Measurements from ENCODE around the gene FNIP1.
"Not testable (repeated sequence)": the region's sequence is repeated elsewhere in the genome, so short reads cannot be mapped to it uniquely, and the experiment has no call there.

Gene FNIP1

DNA sequence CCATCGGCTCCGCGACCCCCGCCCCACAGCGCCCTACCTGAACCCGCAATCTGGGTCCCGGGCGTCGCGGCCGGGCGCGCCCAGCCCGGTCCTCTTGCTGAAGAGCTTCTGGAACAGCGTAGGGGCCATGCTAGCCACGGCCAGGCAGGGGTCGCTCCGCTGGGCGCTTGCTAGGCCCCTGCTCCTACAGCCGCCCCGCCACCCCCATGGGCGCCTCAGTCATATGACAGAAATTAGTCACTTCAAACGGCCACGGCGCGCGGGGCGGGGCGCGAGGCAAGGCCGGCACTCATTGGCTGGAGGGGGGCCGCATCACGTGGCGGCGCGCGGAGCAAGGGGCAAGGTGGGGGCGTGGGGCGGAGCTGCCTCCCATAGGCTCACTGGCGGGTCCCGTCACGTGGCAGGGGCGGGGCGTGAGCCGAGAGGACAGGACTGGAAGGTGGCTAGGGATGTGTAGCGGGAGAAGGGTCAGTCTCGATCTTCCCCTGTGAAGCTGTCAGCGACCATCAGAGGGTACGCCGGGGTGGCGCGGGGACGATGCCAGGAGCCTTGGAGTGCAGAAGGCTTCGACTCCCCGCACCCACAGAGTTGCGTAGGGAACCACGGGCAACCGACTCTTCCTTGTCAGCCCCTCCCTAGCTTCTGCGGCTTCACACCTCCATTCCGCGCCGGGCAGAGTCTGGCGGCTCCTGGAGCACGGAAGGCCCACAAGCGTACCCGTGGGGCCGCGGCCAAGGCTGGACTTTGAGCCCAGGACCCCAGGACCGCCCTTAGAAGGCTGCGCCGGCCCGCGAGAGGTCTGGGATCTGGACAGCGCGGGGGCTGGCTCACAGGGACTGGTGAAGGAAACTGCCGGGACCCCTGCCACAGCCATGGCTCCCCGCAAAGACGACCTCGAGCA is at the start of gene FNIP1:
Gene FNIP1 (minus strand): TSS at position 225 of the 901 bp plus-strand sequence. CDS start 96 bp downstream, at position 129.
- DNase-seq = peak; percentile 99

DNA sequence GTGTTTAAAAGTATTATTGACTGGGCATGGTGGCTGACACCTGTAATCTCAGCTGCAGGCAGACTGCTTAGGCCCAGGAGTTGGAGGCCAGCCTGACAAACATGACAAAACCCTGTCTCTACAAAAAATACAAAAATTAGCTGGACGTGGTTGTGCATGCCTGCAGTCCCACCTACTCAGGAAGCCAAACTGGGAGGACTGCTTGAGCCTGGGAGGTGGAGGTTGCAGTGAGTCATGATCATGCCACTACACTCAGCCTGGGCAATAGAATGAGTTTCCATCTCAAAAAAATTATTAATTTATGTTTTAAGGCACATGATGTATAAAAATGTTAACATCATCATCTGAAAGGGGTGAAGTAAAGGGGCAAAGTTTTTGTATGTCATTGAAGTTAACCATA is 49.7 kb upstream of the FNIP1 start:
- no peak for DNase-seq

- DNase-seq = peak; percentile 21
Measured at GRCh38 chr5:131845828-131846227, 49.0 kb upstream of the FNIP1 start.

GRCh38 chr5:131842971-131843370 is 46.2 kb upstream of the FNIP1 start:
- DNase-seq = not testable (repeated sequence)

DNA sequence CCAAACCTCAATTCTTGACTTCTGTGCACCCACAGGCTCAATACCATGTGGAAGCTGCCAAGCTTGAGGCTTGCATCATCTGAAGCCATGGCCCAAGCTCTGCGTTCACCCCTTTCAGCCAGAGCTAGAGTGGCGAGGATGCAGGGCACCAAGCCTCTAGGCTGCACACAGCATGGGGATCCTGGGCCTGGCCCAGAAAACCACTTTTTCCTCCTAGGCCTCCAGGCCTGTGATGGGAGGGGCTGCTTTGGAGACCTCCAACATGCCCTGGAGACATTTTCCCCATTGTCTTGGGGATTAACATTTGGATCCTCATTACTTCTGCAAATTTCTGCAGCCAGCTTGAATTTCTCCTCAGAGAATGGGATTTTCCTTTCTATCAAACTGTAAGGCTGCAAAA is 35.9 kb upstream of the FNIP1 start:
- DNase-seq = not testable (repeated sequence)

- no peak for DNase-seq
Measured at GRCh38 chr5:131825404-131826013, 28.7 kb upstream of the FNIP1 start.

DNA sequence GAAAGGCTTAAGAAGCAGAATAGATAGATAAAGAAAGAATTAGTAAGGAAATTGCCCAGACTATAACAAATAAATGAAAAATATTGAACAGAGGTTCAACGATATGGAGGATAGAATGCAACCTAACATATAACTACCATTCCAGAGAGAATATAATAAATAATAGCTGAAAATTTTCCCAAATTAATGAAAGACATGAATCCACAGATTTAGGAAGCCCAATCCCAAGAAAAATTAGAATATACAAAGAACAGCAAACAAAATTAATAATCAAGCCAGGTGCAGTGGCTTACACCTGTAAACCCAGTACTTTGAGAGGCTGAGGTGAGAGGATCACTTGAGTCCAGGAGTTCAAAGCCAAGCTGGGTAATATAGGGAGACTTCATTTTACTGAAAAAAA is 27.8 kb upstream of the FNIP1 start:
- no peak for DNase-seq

DNA sequence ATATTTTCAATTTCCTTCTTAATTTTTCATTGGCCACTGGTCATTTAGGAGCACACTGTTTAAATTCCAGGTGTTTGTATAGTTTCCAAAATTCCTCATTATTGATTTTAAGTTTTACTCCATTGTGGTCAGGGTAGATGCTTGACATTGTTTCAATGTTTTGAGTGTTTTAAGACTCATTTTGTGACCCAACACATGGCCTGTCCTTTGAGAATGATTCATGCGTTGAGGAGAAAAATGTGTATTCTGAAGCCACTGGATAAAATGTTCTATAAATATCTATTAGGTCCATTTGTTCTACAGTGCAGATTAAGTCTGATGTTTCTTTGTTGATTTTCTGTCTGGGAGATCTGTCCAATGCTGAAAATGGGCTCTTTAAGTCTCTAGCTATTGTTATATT is 24.4 kb upstream of the FNIP1 start:
- DNase-seq = no peak

- DNase-seq = no peak
Measured at GRCh38 chr5:131818001-131818724, 21.3 kb upstream of the FNIP1 start.

DNA sequence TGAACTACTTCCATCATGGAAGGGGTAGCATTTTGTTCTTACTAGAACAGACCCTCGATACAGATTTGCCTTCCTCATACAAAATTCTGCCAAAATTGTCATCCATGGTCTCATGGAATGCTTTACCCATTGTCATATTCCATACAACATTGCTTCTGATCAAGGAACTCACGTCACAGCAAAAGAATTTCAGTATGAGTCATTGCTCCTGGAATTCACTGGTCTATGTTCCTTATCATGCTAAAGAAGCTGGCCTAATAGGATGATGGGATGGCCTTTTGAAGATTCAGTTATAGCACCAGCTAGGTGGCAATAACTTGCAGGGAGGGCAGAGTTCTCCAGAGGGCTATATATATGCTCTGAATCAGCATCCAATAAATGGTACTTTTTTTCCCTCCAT is 18.2 kb upstream of the FNIP1 start:
- peak; percentile 27 for DNase-seq

- no peak for DNase-seq
Measured at GRCh38 chr5:131812371-131813160, 15.7 kb upstream of the FNIP1 start.

- DNase-seq = peak; percentile 68
Measured at GRCh38 chr5:131810510-131811249, 13.9 kb upstream of the FNIP1 start.

DNA sequence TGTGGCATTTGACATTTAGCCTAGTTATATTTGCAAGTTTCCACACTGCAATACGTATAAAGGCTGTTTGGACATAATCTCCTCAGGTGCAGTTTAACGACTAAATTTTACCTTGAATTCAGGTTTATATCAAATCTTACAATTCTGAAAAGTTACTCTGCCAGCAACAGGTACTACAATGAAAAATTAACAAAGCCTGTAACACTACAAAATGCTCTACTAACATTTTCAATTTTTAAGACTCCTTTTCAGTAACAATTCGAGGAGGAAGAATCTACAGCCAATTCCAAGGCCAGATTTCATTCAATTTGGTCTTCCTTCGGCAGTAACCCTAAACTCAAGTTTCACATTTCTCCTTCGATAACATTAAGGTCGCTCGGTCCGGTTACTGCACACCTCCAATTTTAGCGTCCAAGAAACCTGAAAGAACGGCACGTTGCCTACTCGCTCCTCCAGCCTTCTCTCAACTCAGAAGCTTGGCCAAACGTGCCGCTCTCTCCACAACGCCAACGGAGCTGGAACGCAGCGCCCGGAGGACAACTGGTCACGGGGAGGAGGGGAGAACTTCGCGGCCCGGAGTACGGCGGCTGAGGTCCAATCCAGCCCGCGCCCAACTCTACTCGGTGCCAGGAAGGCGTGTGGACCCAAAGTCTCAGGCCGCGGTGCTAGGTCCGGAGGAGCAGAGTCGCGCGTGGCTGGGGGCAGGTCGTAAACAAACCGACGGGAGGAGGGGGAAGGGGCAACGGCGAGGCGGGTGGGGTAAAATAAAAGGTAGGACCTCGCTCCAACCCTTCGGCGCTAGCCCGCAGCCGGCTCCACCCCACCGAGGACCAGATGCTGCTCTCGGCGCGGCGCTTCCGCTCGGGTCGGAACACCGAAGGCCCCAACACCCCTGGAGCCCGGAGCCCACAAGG is 681 bp downstream of the FNIP1 start:
- peak; percentile 60 for DNase-seq

- DNase-seq = peak; percentile 63
Measured at GRCh38 chr5:131795228-131795627, 1.6 kb downstream of the FNIP1 start.

DNA sequence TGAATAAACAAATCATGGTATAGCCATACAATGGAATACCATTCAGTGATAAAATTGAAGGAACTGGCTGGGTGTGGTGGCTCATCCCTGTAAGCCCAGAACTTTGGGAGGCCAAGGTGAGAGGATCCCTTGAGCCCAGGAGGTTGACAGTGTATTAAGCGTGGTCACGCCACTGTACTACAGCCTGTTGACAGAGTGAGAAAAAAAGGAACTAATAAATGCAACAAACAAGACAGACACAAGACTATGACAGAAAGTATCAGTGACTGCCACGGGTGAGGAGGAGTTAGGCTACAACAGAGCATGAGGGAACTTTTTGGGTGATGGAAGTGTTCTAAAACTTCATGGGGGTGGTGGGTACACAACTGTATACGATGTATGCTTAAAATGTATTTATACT is 2.2 kb downstream of the FNIP1 start:
- DNase-seq = peak; percentile 70

GRCh38 chr5:131792896-131793295 is 3.9 kb downstream of the FNIP1 start:
- no peak for DNase-seq

GRCh38 chr5:131791866-131792265 is 5.0 kb downstream of the FNIP1 start:
- no peak for DNase-seq

DNA sequence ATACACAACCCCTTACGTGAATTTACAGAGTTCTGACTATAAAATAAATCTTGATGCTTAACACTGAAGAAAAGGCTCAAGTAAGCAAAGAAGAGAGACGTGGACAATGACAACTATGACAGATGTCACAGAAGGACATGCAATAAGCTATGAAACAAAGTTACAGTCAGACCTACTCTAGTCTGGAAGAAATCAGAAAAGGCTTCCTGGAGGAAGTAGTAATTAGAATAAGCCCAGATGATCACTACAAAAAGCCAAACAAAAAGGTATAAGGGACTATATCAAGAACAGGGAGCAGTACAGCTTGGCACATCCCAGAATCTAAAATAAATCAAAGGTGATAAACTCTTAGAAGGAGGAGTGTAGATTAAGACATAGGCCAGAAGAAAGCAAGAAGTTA is 6.3 kb downstream of the FNIP1 start:
- no peak for DNase-seq

- no peak for DNase-seq
Measured at GRCh38 chr5:131789765-131790164, 7.1 kb downstream of the FNIP1 start.

- DNase-seq = no peak
Measured at GRCh38 chr5:131787736-131788135, 9.1 kb downstream of the FNIP1 start.
